ENCODE data around the gene RELT. TPM values are rescaled to one million over a fixed set of nuclear protein-coding genes. Genes with fewer than 3 reads are reported as not detected.

The RELT gene
- total RNA-seq, 1 donor from 2014 or later = 3.5 TPM

- peaks cover 65% of the 10 kb centered on the region for H3K4me1 Mint-ChIP-seq (ENCODE audit: low read depth)
Measured at GRCh38 chr11:73413256-73413655, 37.1 kb downstream of the RELT start.

DNA sequence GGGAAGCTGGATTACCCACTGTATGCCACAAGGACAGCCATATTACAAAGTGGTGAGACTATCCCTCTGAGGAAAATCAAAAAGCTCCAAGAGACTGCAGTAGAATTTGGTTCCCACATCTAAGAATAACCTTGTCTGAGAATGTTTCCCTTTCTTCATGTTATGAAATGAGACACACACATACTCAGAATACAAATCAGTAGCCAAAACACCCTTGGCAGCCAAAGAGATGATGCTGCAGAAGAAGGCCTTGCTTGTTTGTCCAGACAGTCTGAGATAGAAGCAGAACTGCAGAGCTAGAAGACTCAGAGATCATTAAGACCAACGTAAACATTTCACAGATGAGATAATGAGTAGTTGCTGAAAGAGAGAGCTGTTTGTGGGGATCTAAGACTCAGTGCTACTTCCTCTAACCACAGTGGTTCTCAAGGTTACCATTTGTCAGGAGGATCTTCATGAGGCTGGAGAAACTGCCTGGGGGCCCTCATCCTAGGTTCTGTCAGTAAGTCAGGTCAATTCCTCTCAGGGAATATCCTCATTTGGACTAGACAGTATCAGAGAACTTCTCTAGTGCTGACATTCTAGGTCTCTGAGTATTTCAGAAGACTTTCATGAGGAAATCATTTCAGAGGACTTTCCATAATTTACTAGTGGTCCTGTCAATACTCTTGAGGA, 38.9 kb downstream of the RELT start:
- Mint-ChIP-seq H3K27ac (ENCODE audit: unreplicated experiment) (peak overlapping the region; percentile 85), H3K4me1 (ENCODE audit: low read depth) (peaks cover 65% of the 10 kb centered on the region), H3K27me3 (ENCODE audit: low read depth) (no peaks in the 10 kb centered on the region), H3K36me3 (ENCODE audit: low read depth) (peaks cover 16% of the 10 kb centered on the region), H3K9me3 (ENCODE audit: low read depth) (no peaks in the 10 kb centered on the region), H3K4me3 (ENCODE audit: unreplicated experiment) (no peak overlapping the region)
- TF ChIP-seq, protein P1, sequence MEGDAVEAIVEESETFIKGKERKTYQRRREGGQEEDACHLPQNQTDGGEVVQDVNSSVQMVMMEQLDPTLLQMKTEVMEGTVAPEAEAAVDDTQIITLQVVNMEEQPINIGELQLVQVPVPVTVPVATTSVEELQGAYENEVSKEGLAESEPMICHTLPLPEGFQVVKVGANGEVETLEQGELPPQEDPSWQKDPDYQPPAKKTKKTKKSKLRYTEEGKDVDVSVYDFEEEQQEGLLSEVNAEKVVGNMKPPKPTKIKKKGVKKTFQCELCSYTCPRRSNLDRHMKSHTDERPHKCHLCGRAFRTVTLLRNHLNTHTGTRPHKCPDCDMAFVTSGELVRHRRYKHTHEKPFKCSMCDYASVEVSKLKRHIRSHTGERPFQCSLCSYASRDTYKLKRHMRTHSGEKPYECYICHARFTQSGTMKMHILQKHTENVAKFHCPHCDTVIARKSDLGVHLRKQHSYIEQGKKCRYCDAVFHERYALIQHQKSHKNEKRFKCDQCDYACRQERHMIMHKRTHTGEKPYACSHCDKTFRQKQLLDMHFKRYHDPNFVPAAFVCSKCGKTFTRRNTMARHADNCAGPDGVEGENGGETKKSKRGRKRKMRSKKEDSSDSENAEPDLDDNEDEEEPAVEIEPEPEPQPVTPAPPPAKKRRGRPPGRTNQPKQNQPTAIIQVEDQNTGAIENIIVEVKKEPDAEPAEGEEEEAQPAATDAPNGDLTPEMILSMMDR (IDR thresholded peaks at IDR 0.05) = no peak
- no peak for DNase-seq (ENCODE audit: low spot score)

More at GRCh38 chr11:73413256-73413655, 37.1 kb downstream of the RELT start:
- H3K36me3 Mint-ChIP-seq (ENCODE audit: low read depth) = peaks cover 22% of the 10 kb centered on the region
- no peak overlapping the region for H3K4me3 Mint-ChIP-seq (ENCODE audit: unreplicated experiment)
- no peaks in the 10 kb centered on the region for H3K27me3 Mint-ChIP-seq (ENCODE audit: low read depth)
- H3K9me3 Mint-ChIP-seq (ENCODE audit: low read depth) = no peaks in the 10 kb centered on the region
- H3K27ac Mint-ChIP-seq (ENCODE audit: unreplicated experiment) = peak overlapping the region; percentile 19
- TF ChIP-seq, protein P1 (IDR thresholded peaks at IDR 0.05) = no peak
- DNase-seq (ENCODE audit: low spot score) = no peak

- peak overlapping the region; percentile 85 for H3K27ac Mint-ChIP-seq (ENCODE audit: unreplicated experiment)
- TF ChIP-seq, protein P1 (IDR thresholded peaks at IDR 0.05) = no peak
- H3K27me3 Mint-ChIP-seq (ENCODE audit: low read depth) = no peaks in the 10 kb centered on the region
- peaks cover 61% of the 10 kb centered on the region for H3K4me1 Mint-ChIP-seq (ENCODE audit: low read depth)
- H3K36me3 Mint-ChIP-seq (ENCODE audit: low read depth) = peaks cover 16% of the 10 kb centered on the region
- H3K9me3 Mint-ChIP-seq (ENCODE audit: low read depth) = no peaks in the 10 kb centered on the region
- DNase-seq (ENCODE audit: low spot score) = no peak
- H3K4me3 Mint-ChIP-seq (ENCODE audit: unreplicated experiment) = no peak overlapping the region
Measured at GRCh38 chr11:73415854-73416615, 39.8 kb downstream of the RELT start.

GRCh38 chr11:73416786-73417185, 40.6 kb downstream of the RELT start:
- TF ChIP-seq, protein P1 (IDR thresholded peaks at IDR 0.05) = no peak
- Mint-ChIP-seq H3K9me3 (ENCODE audit: low read depth) (no peaks in the 10 kb centered on the region), H3K27me3 (ENCODE audit: low read depth) (no peaks in the 10 kb centered on the region), H3K27ac (ENCODE audit: unreplicated experiment) (peak overlapping the region; percentile 85), H3K4me1 (ENCODE audit: low read depth) (peaks cover 61% of the 10 kb centered on the region), H3K36me3 (ENCODE audit: low read depth) (peaks cover 15% of the 10 kb centered on the region), H3K4me3 (ENCODE audit: unreplicated experiment) (no peak overlapping the region)
- DNase-seq (ENCODE audit: low spot score) = no peak

GRCh38 chr11:73420136-73420535, 43.9 kb downstream of the RELT start:
- H3K4me3 Mint-ChIP-seq (ENCODE audit: unreplicated experiment) = no peak overlapping the region

More at GRCh38 chr11:73420136-73420535, 43.9 kb downstream of the RELT start:
- H3K36me3 Mint-ChIP-seq (ENCODE audit: low read depth) = peaks cover 13% of the 10 kb centered on the region
- no peak overlapping the region for H3K27ac Mint-ChIP-seq (ENCODE audit: unreplicated experiment)
- H3K27me3 Mint-ChIP-seq (ENCODE audit: low read depth) = no peaks in the 10 kb centered on the region
- DNase-seq (ENCODE audit: low spot score) = no peak
- peaks cover 32% of the 10 kb centered on the region for H3K4me1 Mint-ChIP-seq (ENCODE audit: low read depth)
- TF ChIP-seq, protein P1 (IDR thresholded peaks at IDR 0.05) = no peak
- no peaks in the 10 kb centered on the region for H3K9me3 Mint-ChIP-seq (ENCODE audit: low read depth)
